ENCODE results near the gene FLOT1. TPM values are rescaled to one million over a fixed set of nuclear protein-coding genes. Genes with fewer than 3 reads are reported as not detected.

FLOT1 gene
- total RNA-seq, 2 donors from 2014 or later = 157 to 167 TPM

GRCh38 chr6:30738532-30738931 lies 4.0 kb downstream of the FLOT1 start:
- H3K9me3 ChIP-seq = no peaks in the 10 kb centered on the region
- H3K4me1 ChIP-seq = peaks cover 0 to 47% of the 10 kb centered on the region in 2 donors
- peaks cover 76% of the 10 kb centered on the region for H3K36me3 ChIP-seq
- H3K27ac ChIP-seq = no peak overlapping the region
- no peak for DNase-seq (ENCODE audit: low spot score)
- H3K4me3 ChIP-seq = no peak overlapping the region
- no peak for TF ChIP-seq CTCF (IDR thresholded peaks at IDR 0.05)
- no peaks in the 10 kb centered on the region for H3K27me3 ChIP-seq

GRCh38 chr6:30735668-30736314 lies 6.7 kb downstream of the FLOT1 start:
- DNase-seq (ENCODE audit: low spot score) = no peak
- Histone ChIP-seq H3K27ac (no peak overlapping the region), H3K4me1 (peaks cover 0 to 39% of the 10 kb centered on the region in 2 donors), H3K27me3 (no peaks in the 10 kb centered on the region), H3K9me3 (no peaks in the 10 kb centered on the region), H3K4me3 (no peak overlapping the region), H3K36me3 (peaks cover 95% of the 10 kb centered on the region)
- no peak for TF ChIP-seq CTCF (IDR thresholded peaks at IDR 0.05)

GRCh38 chr6:30732237-30732943 lies 10.1 kb downstream of the FLOT1 start:
- H3K27me3 ChIP-seq = no peaks in the 10 kb centered on the region
- peaks cover 94% of the 10 kb centered on the region for H3K36me3 ChIP-seq
- no peak for DNase-seq (ENCODE audit: low spot score)
- TF ChIP-seq CTCF (IDR thresholded peaks at IDR 0.05) = no peak
- no peak overlapping the region for H3K4me3 ChIP-seq
- H3K4me1 ChIP-seq = peaks cover 0 to 17% of the 10 kb centered on the region in 2 donors
- no peak overlapping the region for H3K27ac ChIP-seq
- no peaks in the 10 kb centered on the region for H3K9me3 ChIP-seq

GRCh38 chr6:30730601-30731435 lies 11.7 kb downstream of the FLOT1 start:
- DNase-seq (ENCODE audit: low spot score) = no peak
- H3K4me3 ChIP-seq = no peak overlapping the region
- H3K27me3 ChIP-seq = no peaks in the 10 kb centered on the region
- TF ChIP-seq CTCF (IDR thresholded peaks at IDR 0.05) = peak; percentile 63 to 73
- no peaks in the 10 kb centered on the region for H3K9me3 ChIP-seq
- peaks cover 0 to 13% of the 10 kb centered on the region in 2 donors for H3K4me1 ChIP-seq
- H3K27ac ChIP-seq = peak overlapping the region in 1 of 2 donors; percentile 18
- peaks cover 94% of the 10 kb centered on the region for H3K36me3 ChIP-seq

GRCh38 chr6:30727920-30728553 lies 14.4 kb downstream of the FLOT1 start:
- no peak overlapping the region for H3K27ac ChIP-seq
- TF ChIP-seq CTCF (IDR thresholded peaks at IDR 0.05) = no peak
- no peaks in the 10 kb centered on the region for H3K9me3 ChIP-seq
- H3K27me3 ChIP-seq = no peaks in the 10 kb centered on the region
- no peak overlapping the region for H3K4me3 ChIP-seq
- peaks cover 95% of the 10 kb centered on the region for H3K36me3 ChIP-seq
- H3K4me1 ChIP-seq = peaks cover 0 to 36% of the 10 kb centered on the region in 2 donors
- no peak for DNase-seq (ENCODE audit: low spot score)

Measured in right atrium auricular region (tissue), 2 donors.